ENCODE measurements around the gene AUTS2.

The AUTS2 gene

DNA sequence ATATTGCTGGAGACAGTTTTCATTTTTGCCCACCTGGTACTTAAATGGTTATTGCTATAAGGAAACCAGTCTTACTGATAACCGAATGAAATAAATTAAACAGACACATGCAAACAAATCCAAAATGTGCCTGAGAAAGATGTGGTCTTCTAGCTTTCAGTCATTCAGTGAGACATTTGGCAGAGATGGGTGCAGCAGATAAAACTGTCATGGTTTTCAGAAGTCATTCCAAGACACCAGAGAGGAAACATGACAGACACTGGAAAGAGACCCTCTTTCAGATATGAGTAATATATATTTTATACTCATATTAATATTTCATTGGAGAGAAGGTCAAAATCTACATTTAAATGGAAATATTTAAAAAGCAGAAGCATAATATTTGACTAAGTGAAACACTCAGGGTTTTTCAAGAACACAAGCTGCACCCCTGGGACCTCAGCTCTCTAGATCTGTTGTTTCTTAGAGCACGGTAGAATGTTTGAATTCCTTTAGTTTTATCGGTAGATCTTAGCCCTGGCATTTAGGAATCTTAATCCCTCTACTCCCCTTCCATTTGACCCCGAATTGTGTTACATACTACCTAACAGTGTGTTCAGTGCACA lies 246.1 kb downstream of the AUTS2 start:
- TF ChIP-seq, protein P1, sequence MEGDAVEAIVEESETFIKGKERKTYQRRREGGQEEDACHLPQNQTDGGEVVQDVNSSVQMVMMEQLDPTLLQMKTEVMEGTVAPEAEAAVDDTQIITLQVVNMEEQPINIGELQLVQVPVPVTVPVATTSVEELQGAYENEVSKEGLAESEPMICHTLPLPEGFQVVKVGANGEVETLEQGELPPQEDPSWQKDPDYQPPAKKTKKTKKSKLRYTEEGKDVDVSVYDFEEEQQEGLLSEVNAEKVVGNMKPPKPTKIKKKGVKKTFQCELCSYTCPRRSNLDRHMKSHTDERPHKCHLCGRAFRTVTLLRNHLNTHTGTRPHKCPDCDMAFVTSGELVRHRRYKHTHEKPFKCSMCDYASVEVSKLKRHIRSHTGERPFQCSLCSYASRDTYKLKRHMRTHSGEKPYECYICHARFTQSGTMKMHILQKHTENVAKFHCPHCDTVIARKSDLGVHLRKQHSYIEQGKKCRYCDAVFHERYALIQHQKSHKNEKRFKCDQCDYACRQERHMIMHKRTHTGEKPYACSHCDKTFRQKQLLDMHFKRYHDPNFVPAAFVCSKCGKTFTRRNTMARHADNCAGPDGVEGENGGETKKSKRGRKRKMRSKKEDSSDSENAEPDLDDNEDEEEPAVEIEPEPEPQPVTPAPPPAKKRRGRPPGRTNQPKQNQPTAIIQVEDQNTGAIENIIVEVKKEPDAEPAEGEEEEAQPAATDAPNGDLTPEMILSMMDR (IDR thresholded peaks at IDR 0.05; ENCODE audit: low read depth, low read length, missing control alignments): no peak
- H3K4me3 ChIP-seq (replicated peaks; ENCODE audit: low read depth, low read length): no peak overlapping the region
- no peak for DNase-seq (ENCODE audit: extremely low read depth, low read depth)

- no peak overlapping the region for H3K4me3 ChIP-seq (replicated peaks; ENCODE audit: low read depth, low read length)
- no peak for DNase-seq (ENCODE audit: extremely low read depth, low read depth)
- TF ChIP-seq, protein P1 (IDR thresholded peaks at IDR 0.05; ENCODE audit: low read depth, low read length, missing control alignments): no peak
Measured at GRCh38 chr7:69845721-69846495, 247.6 kb downstream of the AUTS2 start.

GRCh38 chr7:69847921-69848612 lies 249.8 kb downstream of the AUTS2 start:
- DNase-seq (ENCODE audit: extremely low read depth, low read depth): no peak
- H3K4me3 ChIP-seq (replicated peaks; ENCODE audit: low read depth, low read length): no peak overlapping the region
- TF ChIP-seq, protein P1 (IDR thresholded peaks at IDR 0.05; ENCODE audit: low read depth, low read length, missing control alignments): no peak

- TF ChIP-seq, protein P1 (IDR thresholded peaks at IDR 0.05; ENCODE audit: low read depth, low read length, missing control alignments): no peak
- no peak overlapping the region for H3K4me3 ChIP-seq (replicated peaks; ENCODE audit: low read depth, low read length)
- DNase-seq (ENCODE audit: extremely low read depth, low read depth): no peak
Measured at GRCh38 chr7:69849268-69849667, 251.0 kb downstream of the AUTS2 start.

DNA sequence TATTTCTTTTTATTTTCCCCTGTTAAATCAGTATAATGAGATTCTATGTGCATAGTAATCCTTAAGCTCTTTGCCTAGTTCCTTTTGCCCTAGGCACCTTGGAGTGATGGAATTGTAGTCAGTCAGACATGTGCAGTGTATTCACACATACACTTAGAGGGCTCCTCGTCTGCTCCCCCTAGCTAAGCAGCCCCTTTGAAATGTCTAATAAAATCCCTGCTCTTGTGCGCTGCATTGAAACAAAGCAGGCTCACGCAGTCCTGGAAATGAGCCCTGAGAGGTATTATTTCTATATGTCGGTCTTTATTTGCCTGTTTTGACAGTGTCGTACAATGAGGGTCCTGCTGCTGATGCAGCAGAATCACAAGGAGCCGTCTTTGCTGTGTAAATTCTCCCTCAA lies 258.7 kb downstream of the AUTS2 start:
- H3K4me3 ChIP-seq (replicated peaks; ENCODE audit: low read depth, low read length): no peak overlapping the region
- TF ChIP-seq, protein P1 (IDR thresholded peaks at IDR 0.05; ENCODE audit: low read depth, low read length, missing control alignments): no peak
- DNase-seq (ENCODE audit: extremely low read depth, low read depth): no peak

- no peak overlapping the region for H3K4me3 ChIP-seq (replicated peaks; ENCODE audit: low read depth, low read length)
- TF ChIP-seq, protein P1 (IDR thresholded peaks at IDR 0.05; ENCODE audit: low read depth, low read length, missing control alignments): no peak
- no peak for DNase-seq (ENCODE audit: extremely low read depth, low read depth)
Measured at GRCh38 chr7:69858471-69858870, 260.2 kb downstream of the AUTS2 start.

All from HFF-Myc (cell line).